DND-41 (cell line): ENCODE measurements around the gene CYP17A1.

Experiments
- EZH2 ChIP-seq: IDR thresholded peaks from 3 replicates; pipeline ENCODE4 v1.6.1; 2012; ENCODE audit warnings: borderline replicate concordance, low read depth, mild to moderate bottlenecking, moderate library complexity, low read length, inconsistent platforms; ENCODE audit not compliant: severe bottlenecking
- TF ChIP-seq, protein P1 (sequence below): IDR thresholded peaks from 2 replicates; pipeline ENCODE4 v1.5.1; 2012; ENCODE audit warnings: borderline replicate concordance, low read length, moderate library complexity, mild to moderate bottlenecking; ENCODE audit not compliant: poor library complexity, severe bottlenecking; ENCODE audit errors: extremely low read depth

DNA sequence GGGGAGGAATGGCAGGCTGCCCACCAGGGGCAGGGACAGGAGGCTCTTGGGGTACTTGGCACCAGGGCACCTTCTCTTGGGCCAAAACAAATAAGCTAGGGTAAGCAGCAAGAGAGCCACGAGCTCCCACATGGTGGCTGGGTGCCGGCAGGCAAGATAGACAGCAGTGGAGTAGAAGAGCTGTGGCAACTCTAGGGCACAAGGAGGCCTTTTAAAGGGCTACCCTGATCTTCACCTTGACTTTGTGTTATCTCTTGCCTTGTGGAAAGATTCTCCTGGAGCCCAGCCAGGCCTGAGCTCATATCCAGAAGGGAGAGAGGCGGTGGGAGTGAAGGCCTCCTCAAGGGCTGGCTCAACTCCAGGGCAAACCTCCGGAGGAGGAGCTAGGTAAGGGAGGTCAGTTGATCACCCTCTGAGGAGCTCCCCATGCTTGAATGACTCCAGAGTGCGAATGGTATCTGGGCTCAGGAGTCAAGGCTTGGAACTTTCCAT lies at the start of gene CYP17A1:
- no peak for TF ChIP-seq EZH2
- TF ChIP-seq, protein P1, sequence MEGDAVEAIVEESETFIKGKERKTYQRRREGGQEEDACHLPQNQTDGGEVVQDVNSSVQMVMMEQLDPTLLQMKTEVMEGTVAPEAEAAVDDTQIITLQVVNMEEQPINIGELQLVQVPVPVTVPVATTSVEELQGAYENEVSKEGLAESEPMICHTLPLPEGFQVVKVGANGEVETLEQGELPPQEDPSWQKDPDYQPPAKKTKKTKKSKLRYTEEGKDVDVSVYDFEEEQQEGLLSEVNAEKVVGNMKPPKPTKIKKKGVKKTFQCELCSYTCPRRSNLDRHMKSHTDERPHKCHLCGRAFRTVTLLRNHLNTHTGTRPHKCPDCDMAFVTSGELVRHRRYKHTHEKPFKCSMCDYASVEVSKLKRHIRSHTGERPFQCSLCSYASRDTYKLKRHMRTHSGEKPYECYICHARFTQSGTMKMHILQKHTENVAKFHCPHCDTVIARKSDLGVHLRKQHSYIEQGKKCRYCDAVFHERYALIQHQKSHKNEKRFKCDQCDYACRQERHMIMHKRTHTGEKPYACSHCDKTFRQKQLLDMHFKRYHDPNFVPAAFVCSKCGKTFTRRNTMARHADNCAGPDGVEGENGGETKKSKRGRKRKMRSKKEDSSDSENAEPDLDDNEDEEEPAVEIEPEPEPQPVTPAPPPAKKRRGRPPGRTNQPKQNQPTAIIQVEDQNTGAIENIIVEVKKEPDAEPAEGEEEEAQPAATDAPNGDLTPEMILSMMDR, result no peak
